ENCODE results near the gene ASRGL1.

DNA sequence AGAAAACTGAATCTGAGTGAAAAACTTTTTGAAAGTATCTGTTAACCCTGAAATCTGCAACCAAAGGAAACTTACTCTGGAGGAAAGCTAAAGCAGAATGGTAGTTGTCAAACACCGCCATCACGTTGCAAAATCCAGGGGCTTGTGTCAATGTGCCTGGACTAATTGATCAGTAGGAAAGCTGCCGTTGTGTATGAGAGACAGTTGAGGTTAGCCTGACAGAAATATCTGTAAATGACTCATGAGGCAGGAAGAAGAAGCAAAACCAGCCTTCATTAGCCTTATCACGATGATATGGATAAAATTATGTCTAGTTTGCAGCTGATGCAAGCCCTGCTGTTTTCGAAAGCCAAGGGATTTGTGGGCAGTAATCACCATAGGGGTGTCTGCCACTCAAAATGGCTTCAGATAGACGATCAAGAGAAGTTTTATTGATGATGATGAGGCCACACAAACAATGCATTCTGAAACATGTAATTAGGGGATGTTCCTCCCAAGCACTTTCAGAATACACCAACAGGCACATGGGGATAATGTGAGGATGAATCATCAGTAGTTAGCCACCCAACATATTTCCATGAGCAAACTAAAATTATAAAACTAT, 90.5 kb downstream of the ASRGL1 start:
- TF ChIP-seq EZH2 (IDR thresholded peaks at IDR 0.05; ENCODE audit: insufficient read depth, low read length) = no peak
- TF ChIP-seq, protein P1, sequence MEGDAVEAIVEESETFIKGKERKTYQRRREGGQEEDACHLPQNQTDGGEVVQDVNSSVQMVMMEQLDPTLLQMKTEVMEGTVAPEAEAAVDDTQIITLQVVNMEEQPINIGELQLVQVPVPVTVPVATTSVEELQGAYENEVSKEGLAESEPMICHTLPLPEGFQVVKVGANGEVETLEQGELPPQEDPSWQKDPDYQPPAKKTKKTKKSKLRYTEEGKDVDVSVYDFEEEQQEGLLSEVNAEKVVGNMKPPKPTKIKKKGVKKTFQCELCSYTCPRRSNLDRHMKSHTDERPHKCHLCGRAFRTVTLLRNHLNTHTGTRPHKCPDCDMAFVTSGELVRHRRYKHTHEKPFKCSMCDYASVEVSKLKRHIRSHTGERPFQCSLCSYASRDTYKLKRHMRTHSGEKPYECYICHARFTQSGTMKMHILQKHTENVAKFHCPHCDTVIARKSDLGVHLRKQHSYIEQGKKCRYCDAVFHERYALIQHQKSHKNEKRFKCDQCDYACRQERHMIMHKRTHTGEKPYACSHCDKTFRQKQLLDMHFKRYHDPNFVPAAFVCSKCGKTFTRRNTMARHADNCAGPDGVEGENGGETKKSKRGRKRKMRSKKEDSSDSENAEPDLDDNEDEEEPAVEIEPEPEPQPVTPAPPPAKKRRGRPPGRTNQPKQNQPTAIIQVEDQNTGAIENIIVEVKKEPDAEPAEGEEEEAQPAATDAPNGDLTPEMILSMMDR (IDR thresholded peaks at IDR 0.05; ENCODE audit: insufficient read depth, low read depth, low read length) = no peak

Measured in astrocyte (in vitro differentiated cells and primary cell).